Activated T-cell treated with anti-CD3 and anti-CD28 coated beads for 48 hours (primary cell): ENCODE measurements around the gene NOD1.

Experiments used
- DNase-seq: peaks from one replicate; pipeline ENCODE4 v3.0.0-alpha.2; 2020; ENCODE audit warnings: low read depth

NOD1 gene

DNA sequence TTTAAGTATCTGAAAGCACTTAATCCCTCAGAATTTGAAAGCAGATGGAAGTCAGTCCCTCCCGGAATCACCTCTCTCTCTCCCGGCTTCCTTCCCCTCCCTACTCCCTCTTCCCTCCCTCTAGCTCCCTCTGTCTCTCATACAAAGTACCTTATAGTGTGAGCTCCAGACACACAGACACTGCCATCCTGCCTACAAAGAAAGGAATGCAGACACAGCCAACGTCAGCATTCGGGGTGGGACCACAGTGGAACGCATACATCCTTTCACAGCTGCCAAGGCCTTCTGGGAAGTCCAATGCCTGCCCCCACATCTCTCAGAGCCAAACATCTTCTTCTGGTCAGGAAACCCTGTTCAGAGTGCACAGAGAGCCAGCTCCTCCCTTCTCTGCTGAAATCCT, 9.3 kb downstream of the NOD1 start:
- DNase-seq: no peak

DNA sequence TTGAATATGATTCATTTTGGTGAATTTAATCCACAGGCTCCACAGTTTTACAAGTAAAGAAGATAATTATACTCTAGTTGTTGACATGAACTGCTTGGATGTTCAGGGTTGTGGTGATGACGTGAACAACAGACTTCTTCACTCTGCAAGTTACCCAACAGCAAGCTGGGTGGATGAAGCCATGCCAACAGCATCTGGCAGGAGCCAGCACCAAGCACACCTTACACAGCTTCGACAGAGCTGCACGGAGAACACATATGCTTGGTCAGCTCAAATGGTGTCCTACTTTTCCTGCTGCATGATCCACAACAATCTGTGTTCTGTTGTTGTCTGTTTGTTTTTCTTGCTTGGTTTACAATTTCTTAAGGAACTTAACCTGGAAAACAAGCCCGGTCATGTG, 9.8 kb downstream of the NOD1 start:
- DNase-seq: no peak

DNA sequence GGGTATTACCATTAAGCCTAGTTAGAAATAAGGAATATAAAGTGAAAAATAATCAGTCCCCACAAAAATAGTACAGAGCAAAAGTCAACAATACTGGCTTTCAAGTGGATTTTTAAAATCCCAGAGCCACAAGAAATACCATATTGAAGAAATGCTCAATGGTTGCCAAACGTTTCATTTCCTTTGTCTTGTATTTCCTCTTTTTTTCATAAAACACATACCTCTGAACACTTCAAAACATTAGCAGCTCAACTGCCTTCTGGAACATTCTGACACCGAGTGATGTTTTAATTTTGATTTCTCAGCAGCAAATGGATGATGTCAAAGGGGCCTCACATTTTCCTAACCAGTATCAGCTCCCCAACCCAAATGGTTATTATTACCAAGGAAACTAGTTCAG, 10.5 kb downstream of the NOD1 start:
- no peak for DNase-seq

DNA sequence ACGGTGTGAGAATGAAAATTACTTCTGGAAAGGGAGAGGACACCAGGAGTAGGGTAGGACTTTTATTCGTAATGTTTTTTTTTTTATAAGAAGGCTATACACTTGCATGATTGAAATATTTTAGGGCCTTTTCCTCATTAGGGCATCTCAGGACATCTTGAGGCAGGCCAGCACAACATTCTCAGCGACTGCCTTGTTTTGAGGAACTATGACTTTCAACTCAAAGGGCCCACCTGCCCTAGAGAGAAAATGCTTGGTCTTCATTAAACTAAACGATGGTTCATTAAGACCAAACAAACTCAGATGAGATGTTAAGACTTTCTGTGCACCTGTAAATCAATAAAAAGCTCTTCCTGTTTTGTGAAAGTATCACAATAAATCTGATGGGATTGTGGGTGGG, 11.3 kb downstream of the NOD1 start:
- DNase-seq: no peak

DNA sequence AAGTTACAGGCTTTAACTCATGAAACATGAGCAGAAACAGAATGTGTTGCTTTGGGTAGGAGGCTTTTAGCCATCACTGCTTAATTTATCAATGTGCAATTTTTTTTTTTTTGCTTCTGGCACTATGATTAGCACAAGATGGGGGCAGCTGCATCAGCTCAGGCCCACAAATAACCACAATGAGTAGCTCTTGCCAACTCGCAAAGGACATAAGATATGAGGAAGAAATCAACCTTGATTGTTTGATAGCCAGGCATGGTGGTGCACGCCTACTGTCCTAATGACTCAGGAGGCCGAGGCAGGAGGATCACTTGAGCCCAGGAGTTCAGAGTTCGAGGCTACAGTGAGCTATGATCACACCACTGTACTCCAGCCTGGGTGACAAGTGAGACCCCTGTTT, 12.3 kb downstream of the NOD1 start:
- DNase-seq: no peak

DNA sequence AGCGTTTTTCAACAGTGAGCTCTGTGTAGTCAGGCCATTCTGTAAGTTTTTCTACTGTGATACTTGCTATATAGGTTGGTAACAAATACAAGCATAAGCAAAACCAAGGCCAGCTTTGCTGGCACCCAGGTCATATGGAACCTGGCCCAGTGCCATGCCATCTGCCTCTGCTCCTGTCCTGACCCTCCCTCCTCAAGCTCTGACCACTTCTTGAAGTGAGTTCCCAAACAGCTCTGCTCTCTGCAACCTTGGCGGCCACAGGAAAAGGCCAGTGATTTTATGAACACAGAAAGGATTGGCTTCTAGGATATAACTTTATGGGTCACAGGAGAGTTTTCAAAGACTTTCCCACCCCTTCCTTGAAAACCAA, 12.8 kb downstream of the NOD1 start:
- no peak for DNase-seq

DNA sequence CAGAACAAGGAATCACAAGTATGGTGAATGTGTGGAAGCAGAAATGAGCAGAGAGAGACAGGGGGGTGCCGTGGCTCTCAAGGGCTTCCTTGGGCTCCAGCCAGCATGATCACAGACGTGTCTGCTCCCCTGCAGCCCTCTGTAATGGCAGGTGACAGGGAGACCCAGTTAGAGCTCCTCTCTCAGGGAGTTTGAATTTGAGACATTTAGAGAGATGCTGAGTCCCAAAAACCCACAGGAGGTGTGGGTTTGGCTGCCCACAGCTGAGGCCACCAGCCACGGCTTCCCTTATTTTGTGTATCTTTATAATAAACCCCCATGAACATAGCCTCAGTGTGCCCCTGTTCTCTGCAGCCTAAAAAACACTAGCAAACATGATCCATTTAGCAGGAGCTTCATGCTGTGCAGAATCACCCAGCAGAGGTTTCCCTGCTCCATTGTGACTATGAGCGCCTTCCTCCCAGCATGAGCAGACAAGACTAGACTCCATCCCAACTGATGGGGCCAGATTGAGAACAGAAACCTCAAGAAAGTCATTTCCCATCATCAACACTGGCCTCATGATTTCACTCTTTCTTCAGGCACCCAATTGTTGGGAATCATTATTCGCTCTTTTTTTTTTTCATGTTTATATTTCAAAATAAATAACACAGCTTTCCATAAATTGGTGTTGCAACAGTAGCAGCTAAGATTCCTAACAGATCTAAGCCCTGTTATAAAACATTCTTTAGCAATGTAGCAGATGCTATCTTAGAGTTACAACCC, 13.4 kb downstream of the NOD1 start:
- no peak for DNase-seq

DNA sequence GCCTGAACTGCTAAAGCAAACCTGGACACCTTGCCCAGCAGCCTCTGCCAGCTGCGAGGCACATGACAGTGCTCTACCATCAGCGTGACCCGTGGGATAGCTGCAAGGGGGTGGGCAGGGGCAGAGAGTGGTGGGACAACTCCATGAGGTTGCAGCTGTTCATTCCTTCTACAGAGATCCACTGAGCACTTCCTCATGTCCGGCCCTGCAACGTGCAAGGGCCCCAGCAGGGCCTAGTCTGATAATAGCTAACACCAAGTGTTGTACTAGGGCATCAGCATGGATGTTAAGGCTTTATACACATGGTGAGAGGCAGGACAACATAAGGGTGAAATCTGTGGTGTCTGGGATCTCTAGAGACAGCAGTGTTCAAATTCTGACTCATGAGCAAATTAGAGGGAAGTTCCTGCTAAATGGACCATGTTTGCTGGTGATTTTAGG, 14.3 kb downstream of the NOD1 start:
- no peak for DNase-seq

DNA sequence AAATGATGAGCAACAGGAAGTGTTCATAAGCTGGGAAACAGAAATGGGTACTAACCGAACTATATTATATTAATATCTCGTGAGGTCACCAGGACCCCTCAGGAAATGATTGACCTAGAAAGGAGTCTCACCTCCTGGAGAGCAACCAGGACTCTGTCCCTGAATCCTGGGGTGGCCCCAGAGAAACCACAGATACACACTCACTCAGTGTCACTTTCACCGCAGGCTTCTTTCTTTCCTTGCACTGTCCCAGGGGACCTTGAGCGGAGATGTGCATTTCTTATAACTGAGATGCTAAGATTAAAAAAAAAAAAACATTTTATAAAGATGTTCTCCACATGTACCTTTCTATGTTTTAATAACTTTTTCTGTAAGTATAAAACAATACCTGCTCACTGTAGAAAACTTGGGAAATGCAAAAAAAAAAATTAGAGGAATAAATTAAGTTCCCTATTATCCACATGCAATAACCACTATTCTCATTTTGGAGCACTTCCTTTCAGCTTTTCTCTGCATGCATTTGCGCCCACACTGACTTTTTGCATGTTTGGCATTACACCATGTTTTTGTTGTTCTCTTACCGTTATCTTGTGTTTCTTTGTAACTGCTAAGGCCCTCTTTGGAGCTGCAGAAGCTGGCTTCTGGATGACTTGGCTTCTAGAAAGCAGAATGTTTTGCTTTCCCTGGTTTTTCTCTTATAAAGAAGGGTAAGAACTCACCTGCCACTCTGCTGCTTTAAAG, 15.0 kb downstream of the NOD1 start:
- no peak for DNase-seq

DNA sequence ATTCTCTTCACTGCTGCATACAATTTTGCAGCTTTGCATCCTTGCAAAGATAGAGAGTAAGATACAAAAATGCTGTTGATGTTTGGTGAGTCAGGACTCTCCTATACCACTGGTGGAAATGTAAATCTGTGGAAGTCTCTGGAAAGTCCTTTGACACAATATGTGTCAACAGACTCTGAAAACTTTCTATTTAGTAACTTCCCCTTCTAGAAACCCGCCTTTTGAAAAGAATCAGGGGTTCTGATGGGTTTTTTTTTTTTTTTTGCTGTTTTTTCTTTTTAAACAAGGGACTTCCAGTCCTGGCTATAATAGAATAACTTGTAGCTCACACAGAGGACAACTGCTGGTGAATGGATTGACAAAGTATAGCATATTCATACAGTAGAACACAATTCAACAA, 16.4 kb downstream of the NOD1 start:
- DNase-seq: no peak

DNA sequence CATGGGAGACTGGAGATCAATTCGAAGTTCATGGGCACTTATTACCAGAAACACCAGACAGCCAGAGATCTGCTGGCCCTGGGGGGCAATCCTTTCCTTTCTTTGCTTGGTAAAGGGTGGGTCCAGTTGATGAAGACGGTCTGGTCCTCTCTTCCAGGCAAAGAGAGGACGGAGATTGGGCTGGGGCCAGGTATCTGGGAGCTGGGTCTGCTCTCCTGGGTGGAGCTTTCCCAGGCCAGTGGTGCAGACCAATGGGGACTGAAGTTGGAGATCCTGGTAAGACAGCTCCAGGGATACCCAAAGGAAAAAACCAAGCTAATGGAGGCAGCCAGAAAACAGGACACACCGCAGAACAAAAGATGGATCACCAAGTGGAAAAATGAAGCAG, 18.3 kb downstream of the NOD1 start:
- no peak for DNase-seq

DNA sequence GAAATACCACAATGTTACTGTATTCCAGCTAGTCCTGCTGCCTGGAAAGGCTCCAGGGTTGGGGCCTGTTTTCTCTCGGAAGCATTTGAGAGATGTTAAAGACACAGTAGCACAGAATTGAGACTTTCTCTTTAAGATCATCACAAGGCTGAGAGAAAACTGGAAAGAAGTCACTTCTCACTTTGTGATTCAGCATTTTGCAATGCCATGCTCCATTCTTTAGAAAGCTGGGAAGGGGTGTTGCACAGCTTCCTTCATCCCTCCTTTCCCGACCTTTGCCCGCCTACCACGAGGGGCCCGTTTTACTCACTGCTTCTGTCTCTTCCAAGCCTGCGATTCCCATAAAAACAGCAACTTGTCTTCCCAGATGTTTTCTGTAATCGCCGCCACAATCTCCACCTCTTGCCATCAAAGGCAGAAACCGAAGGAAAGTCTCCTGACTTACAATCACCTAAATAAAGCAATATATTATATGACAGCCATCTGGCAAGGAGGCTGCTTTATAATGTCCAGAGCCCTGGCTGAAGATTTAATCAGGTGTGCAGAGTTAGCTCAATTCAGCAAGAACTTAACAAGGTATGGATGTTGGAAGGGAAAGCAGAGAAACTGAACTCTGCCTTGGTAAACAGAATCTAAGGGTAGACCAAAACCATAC, 18.9 kb downstream of the NOD1 start:
- DNase-seq: no peak

DNA sequence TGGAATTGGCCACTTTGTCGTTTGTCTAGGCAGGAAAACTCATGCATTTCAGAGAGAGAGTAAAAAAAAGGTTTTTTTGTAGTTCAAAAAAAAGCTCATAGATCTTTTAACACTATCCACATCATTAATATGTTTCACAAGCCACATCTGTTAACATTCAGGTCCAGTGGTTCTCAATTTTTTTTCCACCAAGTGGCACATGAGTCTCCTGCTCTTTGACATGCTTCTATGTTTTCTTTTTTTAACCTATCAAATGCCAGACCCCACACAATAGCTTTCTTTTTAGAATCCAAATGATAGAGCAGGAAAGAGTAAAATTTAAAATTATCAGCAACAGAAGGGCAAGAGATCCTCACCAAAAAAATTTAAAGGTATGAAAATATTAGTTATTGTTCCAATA, 20.3 kb downstream of the NOD1 start:
- no peak for DNase-seq

DNA sequence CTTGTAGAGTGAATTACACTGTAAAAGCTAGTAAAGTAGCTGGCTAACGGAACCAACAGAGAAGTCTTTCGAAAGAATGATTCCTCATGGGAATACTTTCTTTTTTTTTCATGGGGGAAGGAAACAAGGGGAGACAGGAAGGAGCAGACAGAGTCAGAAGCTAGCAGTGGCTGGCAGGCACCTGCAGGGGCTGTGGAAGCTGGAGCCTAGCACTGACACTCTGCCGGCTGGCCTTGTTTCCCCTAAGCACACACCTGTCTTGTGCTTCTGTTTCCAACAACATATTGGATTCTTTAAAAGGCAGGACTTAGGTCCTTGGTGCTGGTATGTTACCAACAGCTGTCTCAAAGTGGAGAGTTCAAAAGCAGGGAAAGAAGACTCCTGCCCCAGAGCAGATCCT, 24.7 kb downstream of the NOD1 start:
- DNase-seq: no peak

DNA sequence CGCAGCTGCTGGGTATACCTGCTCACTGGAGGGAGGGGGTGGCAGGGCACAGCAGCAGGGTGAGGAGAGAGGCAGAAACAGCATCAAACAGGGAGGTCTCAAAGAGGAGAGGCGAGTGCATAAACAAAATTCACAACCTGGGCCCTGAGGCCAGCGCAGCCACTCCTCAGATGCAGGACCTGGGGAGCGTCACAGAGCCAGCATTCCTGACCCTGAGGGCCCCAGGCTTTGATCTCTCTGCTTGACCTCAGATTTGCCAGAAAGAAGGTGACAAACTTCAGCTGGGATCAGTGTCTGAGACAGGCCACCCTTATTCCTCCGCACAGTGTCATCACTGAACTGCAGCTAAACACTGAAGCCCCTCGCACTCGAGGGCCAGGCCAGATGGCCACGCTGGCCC, 25.6 kb downstream of the NOD1 start:
- no peak for DNase-seq

DNA sequence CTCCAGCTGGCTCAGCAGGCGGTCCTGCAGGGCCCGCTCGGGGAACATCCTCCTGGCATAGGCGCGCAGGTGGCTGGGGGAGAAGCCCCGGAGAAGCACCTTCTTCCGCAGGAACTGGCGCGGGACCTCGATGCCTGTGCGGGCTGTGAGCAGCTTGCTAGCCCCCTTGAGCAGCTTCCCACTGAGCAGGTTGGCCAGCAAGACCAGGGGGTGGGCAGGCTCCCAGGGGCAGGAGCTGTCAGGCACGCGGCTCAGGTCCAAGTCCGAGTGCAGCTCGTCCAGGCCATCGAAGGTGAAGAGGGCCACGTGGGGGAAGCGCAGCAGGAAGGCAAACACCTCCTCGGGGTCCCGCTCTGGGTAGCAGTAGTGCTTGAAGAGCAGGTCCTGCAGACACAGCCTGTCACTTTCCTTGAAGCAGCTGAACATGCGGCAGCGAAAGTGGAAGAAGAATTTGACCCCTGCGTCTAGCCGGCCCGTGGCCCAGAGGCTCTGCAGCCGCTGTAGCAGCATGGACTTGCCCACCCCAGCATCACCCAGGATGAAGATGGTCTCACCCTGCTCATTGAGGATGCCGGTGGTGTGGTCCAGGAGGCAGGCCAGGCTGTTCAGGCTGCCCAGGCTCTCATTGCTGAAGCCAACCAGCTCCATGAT, 26.2 kb downstream of the NOD1 start:
- no peak for DNase-seq

DNA sequence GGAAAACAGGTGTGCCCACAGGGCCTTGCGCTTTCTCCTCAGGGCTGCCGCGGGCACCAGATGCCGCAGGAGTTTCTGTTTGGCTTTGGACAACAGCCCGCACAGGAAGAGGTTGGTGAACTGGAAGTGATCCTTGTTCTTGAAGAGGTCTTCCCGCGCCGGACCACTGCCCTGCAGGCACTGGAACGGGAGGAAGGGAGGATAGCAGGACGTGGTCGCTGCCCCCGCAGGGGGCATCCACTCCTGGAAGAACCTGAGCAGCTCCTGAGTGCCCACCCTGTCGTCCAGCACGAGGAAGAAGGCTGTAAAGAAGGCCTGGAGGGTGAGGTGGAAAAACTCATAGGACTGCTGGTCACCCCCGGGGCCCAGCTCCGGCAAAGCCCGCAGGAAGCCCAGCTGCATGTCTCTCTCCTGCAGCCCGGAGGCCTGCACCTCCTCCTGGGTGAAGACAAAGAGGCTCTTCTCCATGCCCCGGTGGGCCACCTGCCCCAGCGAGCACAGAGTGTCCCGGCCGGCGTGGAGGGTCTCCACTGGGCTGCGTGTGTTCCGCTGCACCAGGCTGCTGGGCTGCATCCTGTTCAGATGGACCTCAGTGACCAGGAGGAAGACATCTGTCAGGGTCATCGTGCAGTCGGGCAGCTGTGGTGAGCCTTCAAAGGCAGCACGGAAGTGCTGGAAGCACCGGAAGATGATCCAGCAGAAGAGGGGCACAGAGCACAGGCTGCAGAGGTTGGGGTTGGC, 26.9 kb downstream of the NOD1 start:
- DNase-seq: no peak

DNA sequence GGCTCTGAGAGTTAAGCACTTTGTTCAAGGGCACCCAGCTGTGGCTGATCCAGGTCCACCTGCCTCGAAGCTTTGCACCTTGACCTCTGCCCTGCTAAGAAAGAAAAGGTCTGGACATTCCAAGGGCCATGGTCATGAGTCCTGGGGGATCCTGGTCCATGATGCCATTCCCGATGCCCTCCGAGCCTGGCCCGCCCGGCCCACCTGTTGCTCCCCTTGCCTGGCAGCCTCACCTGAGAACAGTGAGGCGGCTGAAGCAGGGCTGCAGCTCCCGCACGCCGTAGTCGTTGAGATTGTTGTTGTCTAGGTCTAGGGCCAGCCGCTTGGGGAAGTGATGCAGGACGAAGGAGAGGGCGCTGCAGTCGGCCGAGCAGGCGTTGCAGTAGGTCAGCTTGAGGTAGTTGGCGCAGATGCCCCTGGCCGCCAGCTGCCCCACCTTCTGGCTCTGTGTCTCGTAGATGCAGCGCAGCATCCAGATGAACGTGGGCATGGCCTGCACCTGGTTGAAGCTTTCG, 27.5 kb downstream of the NOD1 start:
- no peak for DNase-seq

DNA sequence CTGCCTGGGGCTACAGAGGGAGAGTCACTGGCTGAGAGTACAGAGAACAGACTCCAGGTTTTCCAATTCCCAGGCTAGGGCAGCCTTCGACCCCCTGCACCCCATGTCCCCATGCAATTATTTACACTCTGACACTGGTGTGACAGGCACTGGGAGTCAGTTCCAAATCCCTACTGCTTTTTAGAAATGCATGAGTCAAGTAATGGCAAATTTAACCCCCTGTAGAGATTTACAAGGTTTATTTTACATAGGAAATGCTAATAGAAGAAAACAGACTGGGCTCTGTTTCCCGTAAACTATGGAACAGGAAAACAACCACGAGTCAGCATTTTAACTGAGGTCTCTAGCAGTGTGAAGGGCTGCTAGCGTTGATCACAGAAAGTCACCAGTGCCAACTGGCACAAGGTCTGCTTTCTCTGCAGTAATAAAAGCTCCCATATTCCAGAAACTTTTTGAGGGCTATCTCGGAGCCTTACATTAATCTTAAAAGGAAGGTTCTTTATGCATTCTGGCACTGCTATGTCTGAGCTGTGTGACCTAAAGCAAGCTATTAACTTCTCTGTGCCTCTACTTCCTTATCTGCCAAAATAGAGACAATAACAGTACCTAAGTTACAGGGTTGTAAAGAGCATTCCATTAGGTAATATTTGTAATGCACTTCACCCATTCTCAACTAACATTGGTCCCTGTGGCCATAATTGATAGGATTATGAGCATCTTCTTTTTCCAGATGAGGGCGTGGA, 28.2 kb downstream of the NOD1 start:
- no peak for DNase-seq

DNA sequence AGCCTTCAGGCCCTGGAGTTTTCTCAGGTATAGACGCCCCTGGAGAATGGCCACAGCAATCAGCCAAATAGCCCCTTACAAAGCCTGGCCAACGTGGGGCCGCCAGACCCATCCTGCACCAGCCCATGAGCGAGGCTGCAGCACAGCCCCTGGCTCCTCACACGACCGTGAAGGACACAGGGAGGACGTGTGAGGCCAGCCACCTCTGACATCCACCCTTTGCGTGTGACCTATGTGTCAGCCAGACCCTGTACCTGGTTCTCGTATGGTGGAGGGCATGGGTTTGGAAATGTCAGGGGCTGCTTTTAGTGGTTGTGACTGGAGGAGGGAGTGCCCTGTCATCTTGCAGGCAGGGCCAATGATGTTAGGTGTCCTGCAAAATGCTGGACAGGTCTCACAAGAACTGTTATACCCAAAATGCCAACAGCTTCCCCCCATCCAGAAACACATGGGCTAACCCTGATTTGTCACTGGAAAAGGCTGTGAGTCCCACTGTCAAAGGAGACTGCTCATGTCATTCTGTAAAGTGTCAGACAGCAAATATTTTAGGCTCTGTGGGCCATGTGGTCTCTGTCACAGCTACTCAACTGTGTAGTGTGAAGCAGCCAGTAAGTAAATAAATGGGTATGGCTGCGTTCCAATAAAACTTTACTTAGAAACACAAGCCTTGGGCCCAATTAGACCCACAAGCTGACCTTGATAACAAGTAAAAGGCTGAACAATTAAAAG, 30.0 kb downstream of the NOD1 start:
- no peak for DNase-seq

DNA sequence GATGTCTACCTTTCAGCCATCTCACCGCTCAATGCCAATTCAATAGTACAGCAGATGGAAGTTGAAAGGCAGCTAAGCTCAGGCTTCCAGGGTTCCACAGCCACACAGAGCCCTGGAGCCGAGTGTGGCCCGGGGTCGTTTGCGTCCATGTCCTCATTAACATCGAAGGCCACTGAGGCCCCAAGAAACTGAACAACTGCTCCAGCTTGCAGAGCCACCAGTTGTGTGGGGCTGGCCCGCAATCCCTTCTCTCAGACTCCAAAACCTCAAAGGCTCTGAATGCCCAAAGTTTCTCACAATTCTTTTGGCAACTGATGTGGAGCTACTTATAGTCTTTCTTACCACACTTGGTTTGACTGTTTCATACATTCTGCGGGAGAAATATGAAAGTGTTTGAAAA, 31.1 kb downstream of the NOD1 start:
- DNase-seq: no peak
